Stimulated activated naive B cell treated with anti-CD40 and anti-IgM and Interleukin-4, amounts not matched to agents 10 μg/mL and 1 μg/mL and 100 μg/mL, for 72 hours (primary cell): ENCODE results near the gene RASA3.
"Not testable (repeated sequence)": the region's sequence is repeated elsewhere in the genome, so short reads cannot be mapped to it uniquely, and the experiment has no call there.

Experiments used
- ATAC-seq, 2 donors: fragments of 150-1000 bp; cut with Tn5 transposase; replicated peaks; 2 replicates each; pipeline ENCODE4 v1.10.0; 2021; ENCODE audit warnings: moderate library complexity in 1 of 2
- DNase-seq: peaks from one replicate; pipeline ENCODE4 v3.0.0; 2021
- H3K27ac Mint-ChIP-seq: one replicate; pipeline ENCODE4 v1.8.0; 2022; ENCODE audit warnings: mild to moderate bottlenecking, mixed read lengths
- H3K27me3 Mint-ChIP-seq, 2 donors: one replicate each; pipeline ENCODE4 v1.8.0; 2022; ENCODE audit warnings: mixed read lengths in 2 of 2
- H3K36me3 Mint-ChIP-seq, 2 donors: one replicate each; pipeline ENCODE4 v1.8.0; 2022; ENCODE audit warnings: mixed read lengths in 2 of 2, mild to moderate bottlenecking in 1 of 2
- H3K4me1 Mint-ChIP-seq, 2 donors: one replicate each; pipeline ENCODE4 v1.8.0; 2022; ENCODE audit warnings: mixed read lengths in 2 of 2, mild to moderate bottlenecking in 1 of 2
- H3K4me3 Mint-ChIP-seq, 2 donors: one replicate each; pipeline ENCODE4 v1.8.0; 2022; ENCODE audit warnings: mild to moderate bottlenecking in 2 of 2, mixed read lengths in 2 of 2, moderate library complexity in 1 of 2
- H3K9me3 Mint-ChIP-seq, 2 donors: one replicate each; pipeline ENCODE4 v1.8.0; 2022; ENCODE audit warnings: mixed read lengths in 2 of 2, mild to moderate bottlenecking in 1 of 2

Gene RASA3

GRCh38 chr13:114027826-114028225 lies 104.6 kb downstream of the RASA3 start:
- no peak for ATAC-seq
- Mint-ChIP-seq H3K4me3 (no peak overlapping the region), H3K4me1 (peaks cover 35 to 37% of the 10 kb centered on the region in 2 donors), H3K27ac (peak overlapping the region; percentile 31), H3K36me3 (peaks cover 24 to 45% of the 10 kb centered on the region in 2 donors), H3K27me3 (no peaks in the 10 kb centered on the region), H3K9me3 (no peaks in the 10 kb centered on the region)
- DNase-seq, result no peak

GRCh38 chr13:114027046-114027715 lies 105.2 kb downstream of the RASA3 start:
- DNase-seq (no peak), ATAC-seq (no peak)
- Mint-ChIP-seq H3K27ac (peak overlapping the region; percentile 31), H3K27me3 (no peaks in the 10 kb centered on the region), H3K4me3 (no peak overlapping the region), H3K4me1 (peaks cover 33 to 37% of the 10 kb centered on the region in 2 donors), H3K9me3 (no peaks in the 10 kb centered on the region), H3K36me3 (peaks cover 24 to 47% of the 10 kb centered on the region in 2 donors)

- Mint-ChIP-seq H3K27me3 (no peaks in the 10 kb centered on the region), H3K27ac (peak overlapping the region; percentile 42), H3K4me1 (peaks cover 33 to 44% of the 10 kb centered on the region in 2 donors), H3K4me3 (no peak overlapping the region), H3K9me3 (no peaks in the 10 kb centered on the region), H3K36me3 (peaks cover 25 to 47% of the 10 kb centered on the region in 2 donors)
- DNase-seq (no peak), ATAC-seq (no peak)
Observed at GRCh38 chr13:114026481-114026880, 105.9 kb downstream of the RASA3 start.

GRCh38 chr13:114025714-114026431 lies 106.5 kb downstream of the RASA3 start:
- H3K36me3 Mint-ChIP-seq, result peaks cover 28 to 47% of the 10 kb centered on the region in 2 donors
- DNase-seq (no peak), ATAC-seq (peak in 1 of 2 donors; percentile 33)
- peaks cover 30 to 45% of the 10 kb centered on the region in 2 donors for H3K4me1 Mint-ChIP-seq
- no peaks in the 10 kb centered on the region for H3K9me3 Mint-ChIP-seq
- H3K4me3 Mint-ChIP-seq, result no peak overlapping the region
- peak overlapping the region; percentile 47 for H3K27ac Mint-ChIP-seq
- H3K27me3 Mint-ChIP-seq, result no peaks in the 10 kb centered on the region

GRCh38 chr13:114025405-114025713 lies 107.1 kb downstream of the RASA3 start:
- Mint-ChIP-seq H3K27ac (peak overlapping the region; percentile 47), H3K9me3 (no peaks in the 10 kb centered on the region), H3K4me1 (peaks cover 26 to 45% of the 10 kb centered on the region in 2 donors), H3K36me3 (peaks cover 31 to 48% of the 10 kb centered on the region in 2 donors), H3K27me3 (no peaks in the 10 kb centered on the region), H3K4me3 (no peak overlapping the region)
- ATAC-seq (no peak), DNase-seq (no peak)

- Mint-ChIP-seq H3K27ac (peak overlapping the region; percentile 47), H3K9me3 (no peaks in the 10 kb centered on the region)
- ATAC-seq, result peak; percentile 88
Observed at GRCh38 chr13:114024603-114025404, 107.6 kb downstream of the RASA3 start.

GRCh38 chr13:114023716-114024602 lies 108.5 kb downstream of the RASA3 start:
- peaks cover 20 to 45% of the 10 kb centered on the region in 2 donors for H3K4me1 Mint-ChIP-seq
- H3K27me3 Mint-ChIP-seq, result no peaks in the 10 kb centered on the region
- DNase-seq, result no peak
- peak overlapping the region in 1 of 2 donors; percentile 25 for H3K4me3 Mint-ChIP-seq
- no peak for ATAC-seq
- peaks cover 30 to 45% of the 10 kb centered on the region in 2 donors for H3K36me3 Mint-ChIP-seq
- H3K9me3 Mint-ChIP-seq, result no peaks in the 10 kb centered on the region
- peak overlapping the region; percentile 69 for H3K27ac Mint-ChIP-seq

More at GRCh38 chr13:114024603-114025404, 107.6 kb downstream of the RASA3 start:
- H3K4me3 Mint-ChIP-seq, result no peak overlapping the region
- peaks cover 22 to 45% of the 10 kb centered on the region in 2 donors for H3K4me1 Mint-ChIP-seq
- no peaks in the 10 kb centered on the region for H3K27me3 Mint-ChIP-seq
- H3K36me3 Mint-ChIP-seq, result peaks cover 33 to 47% of the 10 kb centered on the region in 2 donors
- peak; percentile 28 for DNase-seq

- ATAC-seq (no peak), DNase-seq (no peak)
- no peaks in the 10 kb centered on the region for H3K9me3 Mint-ChIP-seq
- H3K4me3 Mint-ChIP-seq, result no peak overlapping the region
- H3K27ac Mint-ChIP-seq, result no peak overlapping the region
- H3K4me1 Mint-ChIP-seq, result peaks cover 20 to 45% of the 10 kb centered on the region in 2 donors
- H3K36me3 Mint-ChIP-seq, result peaks cover 38 to 54% of the 10 kb centered on the region in 2 donors
- H3K27me3 Mint-ChIP-seq, result no peaks in the 10 kb centered on the region
Observed at GRCh38 chr13:114022876-114023275, 109.5 kb downstream of the RASA3 start.

GRCh38 chr13:114022309-114022669 lies 110.1 kb downstream of the RASA3 start:
- no peak overlapping the region for H3K4me3 Mint-ChIP-seq
- H3K27ac Mint-ChIP-seq, result no peak overlapping the region
- peaks cover 42 to 56% of the 10 kb centered on the region in 2 donors for H3K36me3 Mint-ChIP-seq
- H3K4me1 Mint-ChIP-seq, result peaks cover 16 to 40% of the 10 kb centered on the region in 2 donors
- H3K27me3 Mint-ChIP-seq, result no peaks in the 10 kb centered on the region
- ATAC-seq (peak; percentile 11 to 33), DNase-seq (no peak)
- H3K9me3 Mint-ChIP-seq, result no peaks in the 10 kb centered on the region

- Mint-ChIP-seq H3K36me3 (peaks cover 41 to 56% of the 10 kb centered on the region in 2 donors), H3K4me1 (peaks cover 16 to 36% of the 10 kb centered on the region in 2 donors), H3K4me3 (no peak overlapping the region), H3K27me3 (no peaks in the 10 kb centered on the region), H3K27ac (peak overlapping the region; percentile 9), H3K9me3 (no peaks in the 10 kb centered on the region)
- DNase-seq (no peak), ATAC-seq (no peak)
Observed at GRCh38 chr13:114021464-114022308, 110.7 kb downstream of the RASA3 start.

GRCh38 chr13:114020750-114021463 lies 111.5 kb downstream of the RASA3 start:
- Mint-ChIP-seq H3K4me3 (no peak overlapping the region), H3K27me3 (no peaks in the 10 kb centered on the region), H3K27ac (no peak overlapping the region), H3K4me1 (peaks cover 16 to 31% of the 10 kb centered on the region in 2 donors), H3K36me3 (peaks cover 40 to 60% of the 10 kb centered on the region in 2 donors), H3K9me3 (no peaks in the 10 kb centered on the region)
- DNase-seq (no peak), ATAC-seq (no peak)

- not testable (repeated sequence) for ATAC-seq, H3K4me3 Mint-ChIP-seq, H3K27ac Mint-ChIP-seq, H3K27me3 Mint-ChIP-seq, H3K9me3 Mint-ChIP-seq, DNase-seq
- peaks cover 37 to 58% of the 10 kb centered on the region in 2 donors for H3K36me3 Mint-ChIP-seq
- H3K4me1 Mint-ChIP-seq, result peaks cover 11 to 25% of the 10 kb centered on the region in 2 donors
Observed at GRCh38 chr13:114020134-114020533, 112.3 kb downstream of the RASA3 start.
